GM19372 (cell line): ENCODE results near the gene CCNE1.
A peak's percentile ranks its signal among the peaks of the same experiment; 100 is the strongest.

ENCODE experiments used
- ATAC-seq: cut with Tn5 transposase; IDR thresholded peaks from one replicate; pipeline ENCODE4 v1.9.1; 2021; ENCODE audit warnings: mild to moderate bottlenecking, low read depth, moderate library complexity; ENCODE audit not compliant: unreplicated experiment

CCNE1 gene

GRCh38 chr19:29872224-29872731, 60.5 kb downstream of the CCNE1 start:
- ATAC-seq = no peak

DNA sequence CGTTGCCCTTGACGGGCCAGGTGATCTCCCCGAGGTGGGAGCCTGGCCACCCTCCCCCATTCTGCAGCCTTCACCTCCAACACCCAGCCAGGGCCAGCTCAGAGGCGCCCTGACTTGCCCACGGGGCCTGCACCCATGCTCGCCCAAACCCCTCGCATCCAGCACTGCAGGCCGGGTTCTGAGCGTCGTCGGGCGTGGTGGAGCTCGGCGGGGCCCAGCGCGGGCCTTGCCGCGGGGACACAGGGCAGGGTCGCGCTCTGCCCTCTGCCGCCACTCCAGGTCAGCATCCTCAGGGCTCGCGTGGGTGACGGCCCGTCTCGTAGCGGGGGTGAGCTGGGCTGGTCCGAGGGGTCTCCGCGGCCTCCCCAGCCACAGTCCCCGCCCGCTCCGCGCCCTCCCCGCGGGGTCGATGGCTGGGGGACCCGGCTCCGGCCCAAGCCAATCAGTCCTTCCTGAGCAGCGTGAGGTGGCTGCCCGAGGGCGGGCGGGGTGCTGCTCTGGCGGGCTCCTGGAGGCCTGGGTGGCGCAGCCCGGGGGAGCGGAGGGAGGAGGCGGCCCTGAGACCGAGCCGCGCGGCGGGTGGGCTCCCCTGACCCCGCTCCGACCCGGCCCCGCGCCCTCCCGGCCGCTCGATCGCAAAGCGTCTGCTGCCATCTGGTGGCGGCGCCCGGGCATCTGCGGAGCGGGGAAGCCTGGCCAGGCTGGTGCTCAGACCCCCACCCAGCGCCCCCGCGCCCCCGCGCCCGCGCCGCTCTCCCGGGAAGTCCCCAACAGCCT, 61.4 kb downstream of the CCNE1 start:
- ATAC-seq = peak; percentile 60
